ENCODE results near the gene TIMM17B.

DNA sequence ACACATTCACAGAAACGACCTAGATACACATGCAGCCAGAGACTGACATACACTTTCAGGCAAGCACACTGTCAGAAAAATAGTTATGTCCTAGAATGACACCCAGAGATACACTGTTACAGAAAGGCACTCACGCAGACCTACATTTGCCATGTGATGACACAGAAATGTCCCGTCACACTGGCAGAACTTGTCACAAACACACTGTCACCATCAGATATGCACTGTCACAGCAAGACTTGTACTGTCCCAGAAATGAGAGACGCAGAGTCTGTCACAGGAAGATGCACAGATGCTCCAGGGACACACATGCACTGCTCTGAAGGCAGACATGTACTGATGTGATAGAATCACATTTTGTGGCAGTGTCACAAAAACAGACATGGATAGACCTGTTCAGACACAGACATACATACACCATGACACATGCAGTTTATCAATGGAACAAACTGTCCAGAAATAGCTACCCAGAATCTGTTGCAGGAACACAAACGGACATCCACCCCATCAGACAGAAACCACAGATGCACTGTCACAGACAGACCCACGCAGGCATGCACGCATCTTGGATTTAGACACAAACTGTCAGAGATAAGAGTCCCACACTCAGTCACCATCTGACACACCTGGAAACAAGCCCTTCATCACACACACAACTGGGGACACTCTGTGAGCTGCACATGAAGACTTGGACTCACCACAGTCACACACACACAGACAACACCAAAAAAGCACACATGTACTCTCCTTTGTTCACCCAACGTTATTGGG, 22.6 kb upstream of the TIMM17B start:
- TF ChIP-seq POLR2A (IDR thresholded peaks at IDR 0.05; ENCODE audit: low read length) (peak; percentile 56), GATA1 (IDR thresholded peaks at IDR 0.05; ENCODE audit: low read depth, low read length) (no peak)
